ENCODE results near the gene MAD2L2.
A peak's percentile ranks its signal among the peaks of the same experiment; 100 is the strongest.

The MAD2L2 gene

DNA sequence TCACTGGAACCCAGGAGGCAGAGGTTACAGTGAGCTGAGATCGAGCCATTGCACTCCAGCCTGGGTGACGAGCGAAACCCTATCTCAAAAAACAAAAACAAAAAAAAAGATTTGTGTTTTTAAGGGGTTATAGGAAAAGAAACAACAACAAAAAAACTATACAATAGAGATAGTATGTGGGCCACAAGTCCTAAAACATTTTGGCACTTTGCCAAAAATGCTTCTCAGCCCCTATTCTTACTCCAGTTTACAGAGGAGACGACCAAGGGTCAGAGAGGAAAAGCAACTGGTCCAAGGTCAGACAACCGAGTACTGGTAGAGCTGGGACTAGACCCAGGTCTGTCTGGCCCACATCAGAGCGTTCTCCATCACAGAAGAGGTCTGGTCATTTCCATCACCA lies 23.3 kb downstream of the MAD2L2 start:
- H3K9ac ChIP-seq (ENCODE audit: insufficient read length) = no peak overlapping the region
- peaks cover 15% of the 10 kb centered on the region; the same call in 1 of the 2 replicates for H3K36me3 ChIP-seq (ENCODE audit: insufficient read depth, low read length)
- no peaks in the 10 kb centered on the region for H3K9me3 ChIP-seq (ENCODE audit: low read depth, low read length)
- TF ChIP-seq EZH2 (IDR thresholded peaks at IDR 0.05) = no peak
- TF ChIP-seq FOXP2 (optimal IDR thresholded peaks at IDR 0.05; ENCODE audit: control extremely low read depth, extremely low read length, insufficient read depth) = no peak
- TF ChIP-seq POLR2AphosphoS5 (IDR thresholded peaks at IDR 0.05; ENCODE audit: borderline replicate concordance, low read depth, low read length) = no peak
- H3K27ac ChIP-seq = no peak overlapping the region
- no peak overlapping the region for H3K4me3 ChIP-seq
- no peak for DNase-seq (ENCODE audit: low read depth, low spot score)

DNA sequence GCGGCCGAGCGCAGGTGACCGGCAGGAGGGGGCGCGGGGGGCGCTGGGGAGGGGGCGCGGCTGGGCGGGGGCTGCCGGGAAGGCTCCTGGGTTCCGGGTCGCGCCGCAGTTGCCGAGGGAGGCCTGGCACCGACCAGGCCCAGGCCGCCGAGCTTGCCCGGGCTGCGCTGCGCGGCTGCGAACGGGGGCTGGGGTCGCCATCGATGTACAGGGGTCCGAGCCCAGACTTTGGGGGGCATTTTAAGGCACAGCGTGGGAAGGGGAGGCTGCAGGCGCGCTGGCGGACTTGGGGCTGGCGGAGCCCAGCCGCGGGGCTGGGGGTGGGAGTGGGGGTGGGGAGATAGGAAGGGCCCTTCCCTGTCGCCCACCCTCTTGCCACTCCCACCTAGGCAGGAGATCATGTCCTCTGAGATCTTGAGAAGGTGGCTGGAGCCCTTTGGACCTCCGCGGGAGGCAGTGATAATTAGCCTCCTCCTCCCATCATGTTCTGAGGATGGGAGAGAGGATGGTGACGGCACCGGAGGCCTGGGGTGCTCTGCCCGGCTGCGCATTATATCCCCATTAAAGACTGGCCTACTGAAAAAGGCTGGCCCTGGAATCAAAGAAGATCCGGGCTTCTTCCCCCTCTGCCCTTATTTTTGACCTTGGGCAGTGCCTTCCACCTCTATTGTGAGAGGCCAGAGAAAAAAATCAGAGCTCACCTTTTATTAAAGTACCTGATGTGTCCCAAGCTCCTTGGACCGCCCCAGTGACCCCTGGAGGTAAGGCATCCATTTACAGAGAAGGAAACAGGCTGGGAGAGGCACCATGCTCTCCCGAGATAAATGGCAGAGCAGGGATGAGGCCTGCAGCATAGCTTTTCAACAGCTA lies 25.8 kb downstream of the MAD2L2 start:
- Histone ChIP-seq H3K4me3 (peak overlapping the region; percentile 80), H3K9ac (ENCODE audit: insufficient read length) (peak overlapping the region; percentile 72), H3K36me3 (ENCODE audit: insufficient read depth, low read length) (peaks cover 10% of the 10 kb centered on the region; the same call in 1 of the 2 replicates), H3K9me3 (ENCODE audit: low read depth, low read length) (no peaks in the 10 kb centered on the region), H3K27ac (no peak overlapping the region)
- DNase-seq (ENCODE audit: low read depth, low spot score) = no peak
- no peak for TF ChIP-seq POLR2AphosphoS5 (IDR thresholded peaks at IDR 0.05; ENCODE audit: borderline replicate concordance, low read depth, low read length)
- TF ChIP-seq EZH2 (IDR thresholded peaks at IDR 0.05) = no peak
- no peak for TF ChIP-seq FOXP2 (optimal IDR thresholded peaks at IDR 0.05; ENCODE audit: control extremely low read depth, extremely low read length, insufficient read depth)

DNA sequence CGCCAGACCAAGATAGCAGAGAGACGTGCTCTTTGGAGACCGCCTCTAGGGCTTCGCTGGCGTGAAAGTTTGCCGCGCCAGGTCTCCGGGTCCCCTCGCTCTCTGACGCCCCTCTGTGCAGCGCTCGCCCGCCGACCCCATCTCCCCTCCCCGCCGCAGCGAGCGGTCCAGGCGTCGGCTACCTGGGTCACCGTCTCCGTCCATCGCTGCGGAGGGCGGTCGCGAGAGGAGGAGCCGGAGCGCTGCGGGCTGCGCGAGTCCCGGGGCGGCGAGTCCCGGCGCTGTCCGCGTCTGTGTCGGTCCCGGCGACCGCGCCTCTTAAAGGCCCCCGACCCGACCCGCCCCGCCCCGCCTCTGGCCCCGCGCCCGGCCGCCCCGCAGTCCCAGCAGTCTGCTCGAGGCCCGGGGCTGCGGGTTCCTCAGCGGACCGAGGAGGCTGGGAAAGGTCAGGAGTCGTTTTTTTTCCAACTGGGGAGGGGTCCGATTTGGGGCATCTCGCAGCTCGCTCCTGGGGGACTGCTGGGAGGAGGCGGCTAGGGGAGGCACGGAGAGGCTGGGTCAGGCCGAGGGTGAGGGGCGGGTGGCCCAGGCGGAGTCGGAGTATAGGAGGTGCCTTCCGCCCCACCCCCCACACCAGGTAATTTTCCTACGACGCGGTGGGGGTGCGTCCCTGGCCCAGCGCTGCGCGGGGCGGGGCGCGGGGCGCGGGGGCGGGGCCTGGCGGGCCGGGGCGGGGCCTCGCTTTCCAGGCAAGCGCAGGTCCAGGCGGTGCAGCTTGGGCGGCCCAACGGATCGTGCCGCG lies 26.6 kb downstream of the MAD2L2 start, which contains the start of the genes FBXO2 and FBXO44:
TSS of gene FBXO2 (minus strand) at position 293 of the 802 bp plus-strand sequence. CDS start at position 204, 89 bp downstream.
TSS of gene FBXO44 (plus strand) at position 741 of the 802 bp plus-strand sequence. CDS start 959 bp downstream, outside the sequence.
- peak within 1 kb of the TSS; percentile 72 for H3K9ac ChIP-seq (ENCODE audit: insufficient read length)
- H3K9me3 ChIP-seq (ENCODE audit: low read depth, low read length) = no peaks in the 10 kb centered on the region
- H3K4me3 ChIP-seq = peak within 1 kb of the TSS; percentile 80
- TF ChIP-seq EZH2 (IDR thresholded peaks at IDR 0.05) (no peak), FOXP2 (optimal IDR thresholded peaks at IDR 0.05; ENCODE audit: control extremely low read depth, extremely low read length, insufficient read depth) (no peak), POLR2AphosphoS5 (IDR thresholded peaks at IDR 0.05; ENCODE audit: borderline replicate concordance, low read depth, low read length) (no peak)
- H3K36me3 ChIP-seq (ENCODE audit: insufficient read depth, low read length) = peaks cover 10% of the 10 kb centered on the region; the same call in 1 of the 2 replicates
- no peak for DNase-seq (ENCODE audit: low read depth, low spot score)
- H3K27ac ChIP-seq = no peak within 1 kb of the TSS

DNA sequence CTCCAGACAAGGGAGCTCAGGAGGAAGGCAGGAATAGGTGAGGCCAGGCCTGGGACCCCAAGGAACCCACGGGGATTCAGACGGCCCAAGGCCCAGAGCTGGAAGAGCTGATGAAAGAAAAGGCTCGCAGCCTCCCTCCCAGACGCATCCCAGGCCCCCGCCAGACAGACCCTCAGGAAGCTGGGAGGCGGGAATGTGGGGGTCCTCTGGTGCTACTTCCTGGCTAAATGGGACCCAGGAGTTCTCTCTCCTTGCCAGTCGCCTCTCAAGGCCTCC lies 27.1 kb downstream of the MAD2L2 start:
- no peak for TF ChIP-seq POLR2AphosphoS5 (IDR thresholded peaks at IDR 0.05; ENCODE audit: borderline replicate concordance, low read depth, low read length)
- TF ChIP-seq EZH2 (IDR thresholded peaks at IDR 0.05) = no peak
- TF ChIP-seq FOXP2 (optimal IDR thresholded peaks at IDR 0.05; ENCODE audit: control extremely low read depth, extremely low read length, insufficient read depth) = no peak
- H3K9ac ChIP-seq (ENCODE audit: insufficient read length) = no peak overlapping the region
- DNase-seq (ENCODE audit: low read depth, low spot score) = no peak
- H3K4me3 ChIP-seq = no peak overlapping the region
- H3K27ac ChIP-seq = no peak overlapping the region
- H3K36me3 ChIP-seq (ENCODE audit: insufficient read depth, low read length) = peaks cover 10% of the 10 kb centered on the region; the same call in 1 of the 2 replicates
- H3K9me3 ChIP-seq (ENCODE audit: low read depth, low read length) = no peaks in the 10 kb centered on the region

DNA sequence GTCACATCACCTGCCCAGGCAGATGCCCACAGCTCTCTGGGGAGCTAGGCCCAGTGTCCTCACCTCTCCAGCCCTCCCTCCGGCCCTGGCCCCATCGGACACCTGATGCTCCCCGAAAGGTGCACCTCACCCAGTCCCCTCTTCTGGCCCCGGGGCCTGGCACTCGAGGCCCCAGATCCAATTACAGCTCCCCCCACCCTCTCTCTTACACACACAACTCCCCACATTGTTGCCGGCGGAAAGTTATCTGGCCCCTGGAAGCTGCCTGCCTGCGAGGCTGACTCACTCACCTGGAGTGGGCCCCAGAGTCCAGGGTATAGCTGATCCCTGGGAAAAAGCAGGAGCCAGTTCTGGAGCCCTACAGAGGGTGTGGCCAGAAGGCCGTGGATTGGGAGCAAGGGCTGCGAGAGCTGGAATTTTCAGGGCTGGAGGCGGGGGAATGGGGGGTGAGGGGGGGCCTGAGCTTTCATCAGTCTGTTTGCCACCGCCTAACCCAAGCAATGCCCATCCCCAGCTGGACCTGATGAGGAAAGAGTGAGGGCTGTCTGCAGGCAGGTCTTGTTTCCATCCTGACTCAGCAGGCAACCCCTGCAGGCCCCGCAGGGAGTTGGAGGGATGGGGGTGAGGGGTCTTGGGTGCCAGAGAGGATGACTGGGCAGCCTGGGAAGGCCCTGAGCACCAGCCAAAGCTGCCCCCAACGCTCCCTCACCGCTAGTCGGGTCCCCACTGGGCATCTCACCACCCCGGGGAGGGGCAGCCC lies 27.7 kb downstream of the MAD2L2 start:
- TF ChIP-seq EZH2 (IDR thresholded peaks at IDR 0.05) (no peak), FOXP2 (optimal IDR thresholded peaks at IDR 0.05; ENCODE audit: control extremely low read depth, extremely low read length, insufficient read depth) (no peak), POLR2AphosphoS5 (IDR thresholded peaks at IDR 0.05; ENCODE audit: borderline replicate concordance, low read depth, low read length) (no peak)
- H3K9me3 ChIP-seq (ENCODE audit: low read depth, low read length) = no peaks in the 10 kb centered on the region
- H3K27ac ChIP-seq = no peak overlapping the region
- DNase-seq (ENCODE audit: low read depth, low spot score) = no peak
- H3K4me3 ChIP-seq = no peak overlapping the region
- peaks cover 10% of the 10 kb centered on the region; the same call in 1 of the 2 replicates for H3K36me3 ChIP-seq (ENCODE audit: insufficient read depth, low read length)
- H3K9ac ChIP-seq (ENCODE audit: insufficient read length) = no peak overlapping the region

DNA sequence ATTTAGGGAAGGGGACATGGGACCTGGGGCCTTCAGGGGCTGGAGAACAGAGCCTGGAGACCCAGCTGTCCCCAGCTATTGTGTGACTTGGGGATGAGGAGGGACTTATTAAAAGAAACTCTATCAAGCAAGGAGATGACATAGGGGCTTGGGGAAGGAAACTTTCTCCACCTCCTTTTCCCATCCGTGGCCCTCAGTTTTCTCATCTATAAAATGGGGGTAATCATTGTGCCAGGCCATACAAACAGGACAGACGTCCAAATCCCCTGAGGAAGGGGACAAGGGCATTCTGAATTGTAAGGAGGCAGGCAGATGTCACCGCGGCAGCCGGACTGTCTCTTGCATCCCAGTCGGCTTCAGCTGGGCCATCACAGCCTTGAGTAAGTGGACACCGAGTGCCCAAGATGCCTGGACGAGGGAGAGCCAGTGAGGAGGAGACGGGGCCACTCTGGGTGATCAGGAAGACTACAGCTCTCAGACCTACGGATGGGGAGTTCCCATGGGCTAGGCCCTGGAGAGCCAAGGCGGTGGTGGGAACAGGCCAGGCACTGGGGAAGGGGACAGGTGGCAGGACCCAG lies 28.7 kb downstream of the MAD2L2 start:
- no peak for DNase-seq (ENCODE audit: low read depth, low spot score)
- TF ChIP-seq FOXP2 (optimal IDR thresholded peaks at IDR 0.05; ENCODE audit: control extremely low read depth, extremely low read length, insufficient read depth) = no peak
- TF ChIP-seq EZH2 (IDR thresholded peaks at IDR 0.05) = no peak
- no peak for TF ChIP-seq POLR2AphosphoS5 (IDR thresholded peaks at IDR 0.05; ENCODE audit: borderline replicate concordance, low read depth, low read length)
- Histone ChIP-seq H3K4me3 (no peak overlapping the region), H3K9ac (ENCODE audit: insufficient read length) (no peak overlapping the region), H3K36me3 (ENCODE audit: insufficient read depth, low read length) (peaks cover 7% of the 10 kb centered on the region; the same call in 1 of the 2 replicates), H3K9me3 (ENCODE audit: low read depth, low read length) (no peaks in the 10 kb centered on the region), H3K27ac (no peak overlapping the region)

DNA sequence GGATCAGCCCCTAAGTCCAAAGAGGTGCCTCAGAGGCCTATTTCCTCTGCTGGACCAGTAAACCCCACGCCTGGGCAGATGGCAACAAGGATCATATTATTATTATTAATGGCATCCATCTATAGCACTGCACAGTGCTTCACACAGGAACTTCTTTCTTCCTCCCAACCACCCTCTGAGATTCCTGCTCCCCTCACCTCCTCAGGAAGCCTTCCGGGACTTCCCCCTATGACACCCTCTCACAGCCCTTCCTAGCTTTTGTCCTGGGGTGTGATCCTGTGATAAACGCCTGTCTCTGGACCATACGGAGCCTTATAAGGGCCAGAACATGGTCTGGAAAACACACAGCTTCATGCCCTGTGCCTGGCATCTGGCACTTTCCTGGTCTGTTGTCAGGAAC lies 29.9 kb downstream of the MAD2L2 start:
- no peak overlapping the region for H3K9ac ChIP-seq (ENCODE audit: insufficient read length)
- no peak overlapping the region for H3K4me3 ChIP-seq
- H3K27ac ChIP-seq = no peak overlapping the region
- no peaks in the 10 kb centered on the region for H3K9me3 ChIP-seq (ENCODE audit: low read depth, low read length)
- TF ChIP-seq EZH2 (IDR thresholded peaks at IDR 0.05) (no peak), POLR2AphosphoS5 (IDR thresholded peaks at IDR 0.05; ENCODE audit: borderline replicate concordance, low read depth, low read length) (no peak), FOXP2 (optimal IDR thresholded peaks at IDR 0.05; ENCODE audit: control extremely low read depth, extremely low read length, insufficient read depth) (no peak)
- H3K36me3 ChIP-seq (ENCODE audit: insufficient read depth, low read length) = no peaks in the 10 kb centered on the region; the same call in 1 of the 2 replicates
- no peak for DNase-seq (ENCODE audit: low read depth, low spot score)

Measured in SK-N-MC (cell line).